H9 (cell line): ENCODE results near the gene AP1S3. TPM values are rescaled to one million over a fixed set of nuclear protein-coding genes. Genes with fewer than 3 reads are reported as not detected.

ENCODE experiments used
- DNase-seq: peaks from one replicate; pipeline ENCODE4 v3.0.0-alpha.2; 2017
- H2AFZ ChIP-seq: one replicate; pipeline ENCODE4 v1.6.1; 2013; ENCODE audit warnings: mild to moderate bottlenecking, low read length, control low read depth, moderate library complexity
- H2AK5ac ChIP-seq: 2 replicates; pipeline ENCODE4 v1.6.1; 2013; ENCODE audit warnings: low read length, control low read depth, mixed read lengths; ENCODE audit not compliant: insufficient read length
- H2BK120ac ChIP-seq: one replicate; pipeline ENCODE4 v1.6.1; 2013; ENCODE audit warnings: low read depth, mild to moderate bottlenecking, low read length, control low read depth, inconsistent platforms; ENCODE audit not compliant: poor library complexity, severe bottlenecking
- H2BK12ac ChIP-seq: 2 replicates; pipeline ENCODE4 v1.6.1; 2013; ENCODE audit warnings: low read length, control low read depth, mixed read lengths, low read depth; ENCODE audit not compliant: insufficient read length
- H2BK15ac ChIP-seq: 2 replicates; pipeline ENCODE4 v1.6.1; 2013; ENCODE audit warnings: low read depth, low read length, control low read depth
- H2BK20ac ChIP-seq: one replicate; pipeline ENCODE4 v1.6.1; 2013; ENCODE audit warnings: low read depth, mild to moderate bottlenecking, low read length, control low read depth, inconsistent platforms; ENCODE audit not compliant: poor library complexity, severe bottlenecking
- H2BK5ac ChIP-seq: 2 replicates; pipeline ENCODE4 v1.6.1; 2013; ENCODE audit warnings: low read length, control low read depth, mixed read lengths; ENCODE audit not compliant: insufficient read length
- H3K14ac ChIP-seq: 2 replicates; pipeline ENCODE4 v1.6.1; 2013; ENCODE audit warnings: low read length, control low read depth; ENCODE audit not compliant: insufficient read depth
- H3K18ac ChIP-seq: 2 replicates; pipeline ENCODE4 v1.6.1; 2013; ENCODE audit warnings: low read depth, mild to moderate bottlenecking, mixed read lengths, low read length, control low read depth; ENCODE audit not compliant: insufficient read length
- H3K23ac ChIP-seq: 2 replicates; pipeline ENCODE4 v1.6.1; 2013; ENCODE audit warnings: low read length, control low read depth, mixed read lengths, low read depth; ENCODE audit not compliant: insufficient read length
- H3K23me2 ChIP-seq: 2 replicates; pipeline ENCODE4 v1.6.1; 2013; ENCODE audit warnings: low read depth, mild to moderate bottlenecking, mixed read lengths, low read length, control low read depth; ENCODE audit not compliant: insufficient read length, poor library complexity, severe bottlenecking
- H3K27ac ChIP-seq: 2 replicates; pipeline ENCODE4 v1.5.1; 2013; ENCODE audit warnings: low read length, control low read depth, mixed read lengths, low read depth; ENCODE audit not compliant: insufficient read length
- H3K27me3 ChIP-seq: 2 replicates; pipeline ENCODE4 v1.6.1; 2013; ENCODE audit warnings: low read length, control low read depth, inconsistent platforms; ENCODE audit not compliant: insufficient read depth
- H3K4ac ChIP-seq: 2 replicates; pipeline ENCODE4 v1.6.1; 2013; ENCODE audit warnings: low read depth, mild to moderate bottlenecking, control low read depth, inconsistent platforms, low read length, moderate library complexity
- H3K4me1 ChIP-seq: 2 replicates; pipeline ENCODE4 v1.6.1; 2013; ENCODE audit warnings: low read length, control low read depth, inconsistent platforms; ENCODE audit not compliant: insufficient read depth
- H3K4me2 ChIP-seq: 2 replicates; pipeline ENCODE4 v1.6.1; 2013; ENCODE audit warnings: low read length, control low read depth, mixed read lengths; ENCODE audit not compliant: insufficient read length, insufficient read depth
- H3K56ac ChIP-seq: 2 replicates; pipeline ENCODE4 v1.6.1; 2013; ENCODE audit warnings: low read depth, mild to moderate bottlenecking, mixed read lengths, low read length, control low read depth; ENCODE audit not compliant: insufficient read length
- H3K79me1 ChIP-seq: 2 replicates; pipeline ENCODE4 v1.6.1; 2013; ENCODE audit warnings: low read depth, mild to moderate bottlenecking, moderate library complexity, low read length, control low read depth, inconsistent platforms; ENCODE audit not compliant: insufficient read depth, poor library complexity, severe bottlenecking
- H3K79me2 ChIP-seq: 2 replicates; pipeline ENCODE4 v1.6.1; 2013; ENCODE audit warnings: low read length, control low read depth, inconsistent platforms; ENCODE audit not compliant: insufficient read depth
- H3K9ac ChIP-seq: 2 replicates; pipeline ENCODE4 v1.6.1; 2013; ENCODE audit warnings: low read length, control low read depth, mixed read lengths; ENCODE audit not compliant: insufficient read length; ENCODE audit errors: extremely low read depth
- H3K9me3 ChIP-seq: one replicate; pipeline ENCODE4 v1.6.1; 2013; ENCODE audit warnings: low read depth, low read length, inconsistent platforms; ENCODE audit not compliant: control insufficient read depth
- H3T11ph ChIP-seq: one replicate; pipeline ENCODE4 v1.6.1; 2013; ENCODE audit warnings: mild to moderate bottlenecking, low read length, control low read depth, inconsistent platforms
- H4K20me1 ChIP-seq: one replicate; pipeline ENCODE4 v1.6.1; 2013; ENCODE audit not compliant: control insufficient read depth, insufficient read length, insufficient read depth
- H4K5ac ChIP-seq: 2 replicates; pipeline ENCODE4 v1.6.1; 2013; ENCODE audit warnings: low read depth, mild to moderate bottlenecking, mixed read lengths, low read length, control low read depth; ENCODE audit not compliant: insufficient read length
- H4K8ac ChIP-seq: replicated peaks from 2 replicates; pipeline ENCODE4 v1.6.1; 2013; ENCODE audit warnings: low read length, control low read depth, mixed read lengths, low read depth; ENCODE audit not compliant: insufficient read length
- H4K91ac ChIP-seq: 2 replicates; pipeline ENCODE4 v1.6.1; 2013; ENCODE audit warnings: low read depth, mild to moderate bottlenecking, moderate library complexity, mixed read lengths, low read length, control low read depth; ENCODE audit not compliant: insufficient read length
- H3K27ac Mint-ChIP-seq, 3 experiments: 2 replicates in 2 of 3; 3 replicates in 1 of 3; pipeline ENCODE4 v1.8.0; 2020 to 2021; ENCODE audit warnings: mixed read lengths in 3 of 3, mild to moderate bottlenecking in 1 of 3, moderate library complexity in 1 of 3
- H3K27me3 Mint-ChIP-seq: 2 replicates; pipeline ENCODE4 v1.8.0; 2021; ENCODE audit warnings: low read depth, mild to moderate bottlenecking, moderate library complexity, mixed read lengths
- H3K36me3 Mint-ChIP-seq, 3 experiments: 2 replicates in 2 of 3; 3 replicates in 1 of 3; pipeline ENCODE4 v1.8.0; 2020 to 2021; ENCODE audit warnings: low read depth in 3 of 3, mixed read lengths in 3 of 3; ENCODE audit not compliant: insufficient read depth in 1 of 3
- H3K4me1 Mint-ChIP-seq, 2 experiments: 2 replicates each; pipeline ENCODE4 v1.8.0; 2020; ENCODE audit warnings: mixed read lengths in 2 of 2
- H3K4me3 Mint-ChIP-seq, 2 experiments: 2 replicates in 1 of 2; 3 replicates in 1 of 2; pipeline ENCODE4 v1.8.0; 2020 to 2021; ENCODE audit warnings: mild to moderate bottlenecking in 2 of 2, mixed read lengths in 2 of 2, moderate library complexity in 1 of 2
- H3K9me3 Mint-ChIP-seq, 2 experiments: 2 replicates in 1 of 2; 3 replicates in 1 of 2; pipeline ENCODE4 v1.8.0; 2020; ENCODE audit warnings: mild to moderate bottlenecking in 2 of 2, mixed read lengths in 2 of 2, moderate library complexity in 1 of 2
- CTCF ChIP-seq: fragments of 200-600 bp; sonication (generic); conservative IDR thresholded peaks from 3 replicates; pipeline ENCODE4 v1.8.0; 2021; ENCODE audit warnings: antibody characterized with exemption, mild to moderate bottlenecking
- WGBS: extraction: QIAGEN DNeasy Blood & Tissue Kit; methylation state at CpG from one replicate; pipeline ENCODE4 v1.1.7; 2013; ENCODE audit warnings: missing lambda C conversion rate, low lambda C conversion rate, mixed read lengths; ENCODE audit not compliant: insufficient read length; ENCODE audit errors: extremely low coverage; 5-methylcytosine and 5-hydroxymethylcytosine counted together
- total RNA-seq: library from RNA; stranded (reverse); gene quantifications from 2 replicates; pipeline ENCODE4 v1.2.1, GENCODE V29; 2021

The AP1S3 gene
- total RNA-seq, 1 experiment from 2014 or later, result 8.7 TPM

GRCh38 chr2:223787358-223787757, 50.0 kb downstream of the AP1S3 start:
- H3K79me2 ChIP-seq, result no peaks in the 10 kb centered on the region
- Mint-ChIP-seq H3K4me1 (peaks cover 9 to 12% of the 10 kb centered on the region in 2 experiments), H3K9me3 (no peaks in the 10 kb centered on the region; a peak in 2 of 5 replicates), H3K27me3 (no peaks in the 10 kb centered on the region), H3K4me3 (no peak overlapping the region), H3K36me3 (no peaks in the 10 kb centered on the region), H3K27ac (no peak overlapping the region)
- H4K5ac ChIP-seq, result no peak overlapping the region
- H3K9me3 ChIP-seq, result no peaks in the 10 kb centered on the region
- no peak overlapping the region for H3K14ac ChIP-seq
- WGBS, result no CpG with 5 or more reads among the region's 2 CpGs
- no peak overlapping the region for H3K27ac ChIP-seq
- H3K4ac ChIP-seq, result no peak overlapping the region
- no peak overlapping the region for H3K9ac ChIP-seq
- H4K91ac ChIP-seq, result no peak overlapping the region
- no peak for DNase-seq
- no peak overlapping the region for H2BK20ac ChIP-seq
- no peak overlapping the region for H2BK12ac ChIP-seq
- TF ChIP-seq CTCF, result no peak
- no peak overlapping the region for H3T11ph ChIP-seq
- H3K4me1 ChIP-seq, result 0 out of 2 replicates have a peak, but pooled peaks cover 3% of the 10 kb centered on the region
- H2BK15ac ChIP-seq, result no peak overlapping the region
- no peak overlapping the region for H3K23ac ChIP-seq
- no peak overlapping the region for H2AFZ ChIP-seq
- H3K79me1 ChIP-seq, result no peaks in the 10 kb centered on the region
- H2BK5ac ChIP-seq, result no peak overlapping the region
- no peak overlapping the region for H3K56ac ChIP-seq
- H3K27me3 ChIP-seq, result no peaks in the 10 kb centered on the region
- no peak overlapping the region for H2BK120ac ChIP-seq
- no peak overlapping the region for H2AK5ac ChIP-seq
- H4K20me1 ChIP-seq, result no peaks in the 10 kb centered on the region
- H3K23me2 ChIP-seq, result no peaks in the 10 kb centered on the region
- H4K8ac ChIP-seq, result no peak overlapping the region
- no peak overlapping the region for H3K4me2 ChIP-seq
- H3K18ac ChIP-seq, result no peak overlapping the region
